ENCODE measurements around the gene DRC7.
"Not testable (repeated sequence)": the region's sequence is repeated elsewhere in the genome, so short reads cannot be mapped to it uniquely, and the experiment has no call there.

DRC7 gene

DNA sequence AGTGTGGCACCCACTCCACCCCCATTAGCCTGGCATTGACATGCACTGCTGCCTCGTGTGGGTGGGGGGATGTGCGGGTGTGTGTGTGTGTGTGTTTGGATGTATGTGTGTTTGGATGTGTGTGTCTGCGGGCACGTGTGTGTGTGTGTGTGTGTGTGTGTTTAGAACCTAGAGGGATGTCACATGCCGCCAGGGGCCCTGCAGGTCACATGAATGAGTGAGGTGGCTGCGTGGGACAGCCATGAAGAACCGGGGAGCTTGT is 50.0 kb downstream of the DRC7 start:
- Histone ChIP-seq H3K4me3 (ENCODE audit: control insufficient read depth in 1 of 7, extremely low read depth in 1 of 7, insufficient read depth in 4 of 7, low read depth in 2 of 7, low read length in 6 of 7) (no peak overlapping the region), H3K9me3 (ENCODE audit: control extremely low read depth in 1 of 5, control insufficient read depth in 4 of 5, insufficient read depth in 2 of 5, low read depth in 1 of 5, low read length in 4 of 5) (no peaks in the 10 kb centered on the region), H3K36me3 (ENCODE audit: control insufficient read depth in 4 of 4, insufficient read depth in 4 of 4, low read length in 3 of 4) (peaks cover 8 to 81% (median 49%) of the 10 kb centered on the region in 4 experiments), H3K27ac (ENCODE audit: insufficient read depth in 1 of 2, low read depth in 1 of 2, low read length in 2 of 2, poor library complexity in 1 of 2, severe bottlenecking in 2 of 2) (no peak overlapping the region), H3K27me3 (replicated peaks in 2 of 5; ENCODE audit: control insufficient read depth in 4 of 5, insufficient read depth in 5 of 5, low read length in 4 of 5) (no peaks in the 10 kb centered on the region), H3K4me1 (ENCODE audit: control extremely low read depth in 1 of 4, control insufficient read depth in 4 of 4, insufficient read depth in 4 of 4, low read length in 3 of 4) (no peaks in the 10 kb centered on the region)
- ChIA-PET POLR2A (no interaction called here), CTCF (interaction anchor here (1.0 to 1.4 kb wide), 2 partner anchors 10 to 13 kb away, joined by 3 read pairs; no protein-coding TSS in a partner anchor)
- no CpG with 5 or more reads among the region's 7 CpGs for WGBS (ENCODE audit: insufficient coverage)
- DNase-seq = no peak

DNA sequence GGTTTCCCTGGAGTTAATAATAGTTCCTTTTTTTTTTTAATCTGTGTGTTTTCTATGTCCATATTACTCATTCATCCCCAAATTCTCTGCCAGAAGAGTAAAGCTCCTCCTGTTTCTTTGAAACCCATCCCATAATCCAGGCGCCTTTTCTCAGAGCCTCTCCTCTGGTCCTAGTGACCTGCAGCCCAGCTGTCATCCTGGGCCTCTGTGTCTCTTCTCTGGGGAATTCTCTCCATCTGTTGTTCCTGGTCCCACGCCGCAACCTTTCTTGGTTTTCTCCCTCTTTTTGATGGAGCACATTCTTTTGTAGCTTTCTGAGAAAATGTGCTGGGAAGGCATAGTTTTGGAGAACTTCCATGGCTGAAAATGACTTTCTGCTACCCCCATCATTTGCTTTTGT is 51.2 kb downstream of the DRC7 start:
- CTCF ChIA-PET = interaction anchor here (0.6 to 1.2 kb wide), 6 partner anchors 9 to 76 kb away, joined by 3 to 5 read pairs (median 4); no protein-coding TSS in a partner anchor
- 97% methylated on average over 3 of the region's 3 CpGs for WGBS (ENCODE audit: insufficient coverage)

DNA sequence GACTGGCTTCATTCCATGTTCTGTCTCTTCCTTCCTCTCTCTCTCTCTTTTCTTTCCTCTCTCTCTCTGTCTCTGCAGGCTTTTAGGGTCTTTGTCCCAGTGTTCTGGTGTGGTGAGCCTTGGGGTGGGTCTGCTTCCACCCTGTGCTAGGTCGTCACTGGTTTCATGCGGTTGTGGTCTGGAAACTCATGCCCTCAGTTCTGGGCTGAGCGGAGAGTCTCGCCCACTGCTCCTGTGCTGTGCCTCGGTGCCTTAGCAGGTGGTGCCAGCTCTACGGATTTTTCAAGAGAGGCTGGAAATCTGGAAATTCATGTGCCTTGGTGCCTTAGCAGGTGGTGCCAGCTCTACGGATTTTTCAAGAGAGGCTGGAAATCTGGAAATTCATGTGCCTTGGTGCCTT is 51.7 kb downstream of the DRC7 start:
- H3K9me3 ChIP-seq (ENCODE audit: control extremely low read depth in 1 of 5, control insufficient read depth in 4 of 5, insufficient read depth in 2 of 5, low read depth in 1 of 5, low read length in 4 of 5); H3K27me3 ChIP-seq (replicated peaks in 2 of 5; ENCODE audit: control insufficient read depth in 4 of 5, insufficient read depth in 5 of 5, low read length in 4 of 5); H3K27ac ChIP-seq (ENCODE audit: insufficient read depth in 1 of 2, low read depth in 1 of 2, low read length in 2 of 2, poor library complexity in 1 of 2, severe bottlenecking in 2 of 2); POLR2A ChIA-PET; H3K4me1 ChIP-seq (ENCODE audit: control extremely low read depth in 1 of 4, control insufficient read depth in 4 of 4, insufficient read depth in 4 of 4, low read length in 3 of 4); DNase-seq; H3K4me3 ChIP-seq (ENCODE audit: control insufficient read depth in 1 of 7, extremely low read depth in 1 of 7, insufficient read depth in 4 of 7, low read depth in 2 of 7, low read length in 6 of 7): not testable (repeated sequence)
- WGBS (ENCODE audit: insufficient coverage) = 100% methylated on average over 4 of the region's 7 CpGs
- H3K36me3 ChIP-seq (ENCODE audit: control insufficient read depth in 4 of 4, insufficient read depth in 4 of 4, low read length in 3 of 4) = peaks cover 5 to 82% (median 53%) of the 10 kb centered on the region in 4 experiments
- CTCF ChIA-PET = interaction anchor here (1.2 kb wide), 3 partner anchors 9 to 11 kb away, joined by 3 to 5 read pairs (median 5); no protein-coding TSS in a partner anchor

More for the DNA sequence above, 51.2 kb downstream of the DRC7 start:
- POLR2A ChIA-PET = interaction anchor here (0.6 kb wide), 1 partner anchor 102 kb away, joined by 7 read pairs; no protein-coding TSS in a partner anchor
- Histone ChIP-seq H3K27ac (ENCODE audit: insufficient read depth in 1 of 2, low read depth in 1 of 2, low read length in 2 of 2, poor library complexity in 1 of 2, severe bottlenecking in 2 of 2) (no peak overlapping the region), H3K36me3 (ENCODE audit: control insufficient read depth in 4 of 4, insufficient read depth in 4 of 4, low read length in 3 of 4) (peaks cover 7 to 81% (median 51%) of the 10 kb centered on the region in 4 experiments), H3K9me3 (ENCODE audit: control extremely low read depth in 1 of 5, control insufficient read depth in 4 of 5, insufficient read depth in 2 of 5, low read depth in 1 of 5, low read length in 4 of 5) (no peaks in the 10 kb centered on the region), H3K27me3 (replicated peaks in 2 of 5; ENCODE audit: control insufficient read depth in 4 of 5, insufficient read depth in 5 of 5, low read length in 4 of 5) (no peaks in the 10 kb centered on the region), H3K4me3 (ENCODE audit: control insufficient read depth in 1 of 7, extremely low read depth in 1 of 7, insufficient read depth in 4 of 7, low read depth in 2 of 7, low read length in 6 of 7) (no peak overlapping the region), H3K4me1 (ENCODE audit: control extremely low read depth in 1 of 4, control insufficient read depth in 4 of 4, insufficient read depth in 4 of 4, low read length in 3 of 4) (no peaks in the 10 kb centered on the region)
- DNase-seq = no peak

DNA sequence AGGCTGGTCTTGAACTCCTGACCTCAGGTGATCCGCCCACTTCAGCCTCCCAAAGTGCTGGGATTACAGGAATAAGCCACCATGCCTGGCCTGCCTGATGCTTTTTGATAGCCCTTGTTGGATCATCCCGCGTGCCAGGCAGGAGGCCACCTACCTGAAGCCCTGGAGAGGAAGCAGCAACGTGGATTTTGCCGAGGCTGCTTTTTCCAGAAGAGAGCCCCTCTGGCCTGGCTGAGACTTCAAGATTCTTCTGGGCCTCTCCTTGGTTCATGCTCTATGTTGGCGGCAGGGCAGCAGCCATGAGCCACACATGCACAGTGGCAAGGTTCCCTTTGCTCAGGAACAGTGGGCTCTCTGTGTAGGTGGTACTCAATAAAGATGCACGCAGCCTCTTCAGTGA is 52.5 kb downstream of the DRC7 start:
- Histone ChIP-seq H3K9me3 (ENCODE audit: control extremely low read depth in 1 of 5, control insufficient read depth in 4 of 5, insufficient read depth in 2 of 5, low read depth in 1 of 5, low read length in 4 of 5) (no peaks in the 10 kb centered on the region), H3K4me1 (ENCODE audit: control extremely low read depth in 1 of 4, control insufficient read depth in 4 of 4, insufficient read depth in 4 of 4, low read length in 3 of 4) (no peaks in the 10 kb centered on the region), H3K36me3 (ENCODE audit: control insufficient read depth in 4 of 4, insufficient read depth in 4 of 4, low read length in 3 of 4) (peaks cover 5 to 81% (median 56%) of the 10 kb centered on the region in 4 experiments), H3K27me3 (replicated peaks in 2 of 5; ENCODE audit: control insufficient read depth in 4 of 5, insufficient read depth in 5 of 5, low read length in 4 of 5) (no peaks in the 10 kb centered on the region), H3K4me3 (ENCODE audit: control insufficient read depth in 1 of 7, extremely low read depth in 1 of 7, insufficient read depth in 4 of 7, low read depth in 2 of 7, low read length in 6 of 7) (no peak overlapping the region), H3K27ac (ENCODE audit: insufficient read depth in 1 of 2, low read depth in 1 of 2, low read length in 2 of 2, poor library complexity in 1 of 2, severe bottlenecking in 2 of 2) (no peak overlapping the region)
- POLR2A ChIA-PET = no interaction called here
- no peak for DNase-seq
- CTCF ChIA-PET = no interaction called here
- WGBS (ENCODE audit: insufficient coverage) = 100% methylated on average over 7 of the region's 7 CpGs

DNA sequence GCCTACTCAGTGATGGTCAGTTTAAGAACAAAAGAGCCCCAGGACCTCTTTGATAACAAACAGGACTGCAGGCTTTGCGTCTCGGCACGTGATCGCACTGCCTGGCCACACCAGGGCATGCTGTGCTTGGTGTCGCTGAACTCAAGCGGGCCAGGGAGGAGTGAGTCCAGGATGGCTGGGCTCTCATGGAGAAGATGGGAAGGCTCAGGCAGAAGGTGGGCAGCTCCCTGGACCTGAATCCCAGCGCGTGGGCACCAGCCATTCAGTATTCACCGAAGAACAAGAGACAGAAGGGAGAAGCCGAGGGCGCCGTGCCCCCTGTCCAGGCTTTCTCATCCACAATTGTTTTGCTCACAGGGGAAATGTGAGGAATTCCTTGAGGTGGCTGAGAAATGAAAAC is 52.9 kb downstream of the DRC7 start:
- no peak overlapping the region for H3K27ac ChIP-seq (ENCODE audit: insufficient read depth in 1 of 2, low read depth in 1 of 2, low read length in 2 of 2, poor library complexity in 1 of 2, severe bottlenecking in 2 of 2)
- ChIA-PET POLR2A (no interaction called here), CTCF (interaction anchor here (0.9 to 1.0 kb wide), 4 partner anchors 9 to 168 kb away, joined by 3 to 4 read pairs (median 3); no protein-coding TSS in a partner anchor)
- no peak overlapping the region for H3K4me3 ChIP-seq (ENCODE audit: control insufficient read depth in 1 of 7, extremely low read depth in 1 of 7, insufficient read depth in 4 of 7, low read depth in 2 of 7, low read length in 6 of 7)
- no peaks in the 10 kb centered on the region for H3K4me1 ChIP-seq (ENCODE audit: control extremely low read depth in 1 of 4, control insufficient read depth in 4 of 4, insufficient read depth in 4 of 4, low read length in 3 of 4)
- H3K9me3 ChIP-seq (ENCODE audit: control extremely low read depth in 1 of 5, control insufficient read depth in 4 of 5, insufficient read depth in 2 of 5, low read depth in 1 of 5, low read length in 4 of 5) = no peaks in the 10 kb centered on the region
- peaks cover 5 to 81% (median 57%) of the 10 kb centered on the region in 4 experiments for H3K36me3 ChIP-seq (ENCODE audit: control insufficient read depth in 4 of 4, insufficient read depth in 4 of 4, low read length in 3 of 4)
- no peaks in the 10 kb centered on the region for H3K27me3 ChIP-seq (replicated peaks in 2 of 5; ENCODE audit: control insufficient read depth in 4 of 5, insufficient read depth in 5 of 5, low read length in 4 of 5)
- DNase-seq = no peak
- 96% methylated on average over 12 of the region's 12 CpGs for WGBS (ENCODE audit: insufficient coverage)

DNA sequence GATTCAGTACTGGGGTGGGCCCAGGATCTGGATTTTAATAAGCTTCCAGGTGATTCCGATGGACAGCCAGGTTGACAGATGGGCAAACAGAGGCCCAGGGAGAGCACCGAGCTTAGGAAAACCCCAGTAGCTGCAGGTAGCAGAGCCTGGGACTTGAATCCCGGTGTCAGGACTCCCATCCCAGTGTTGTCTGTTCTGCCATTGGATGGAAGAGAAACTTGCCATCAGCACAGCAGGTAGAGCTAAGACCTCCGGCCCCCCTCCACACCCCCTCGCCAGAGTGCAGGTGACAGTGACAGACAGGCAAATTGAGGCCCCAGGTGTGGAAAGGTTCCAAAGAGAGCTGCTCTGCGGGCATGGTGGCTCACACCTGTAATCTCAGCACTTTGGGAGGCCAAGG is 53.4 kb downstream of the DRC7 start:
- Histone ChIP-seq H3K4me3 (ENCODE audit: control insufficient read depth in 1 of 7, extremely low read depth in 1 of 7, insufficient read depth in 4 of 7, low read depth in 2 of 7, low read length in 6 of 7) (no peak overlapping the region), H3K36me3 (ENCODE audit: control insufficient read depth in 4 of 4, insufficient read depth in 4 of 4, low read length in 3 of 4) (peaks cover 3 to 81% (median 57%) of the 10 kb centered on the region in 4 experiments), H3K9me3 (ENCODE audit: control extremely low read depth in 1 of 5, control insufficient read depth in 4 of 5, insufficient read depth in 2 of 5, low read depth in 1 of 5, low read length in 4 of 5) (no peaks in the 10 kb centered on the region), H3K4me1 (ENCODE audit: control extremely low read depth in 1 of 4, control insufficient read depth in 4 of 4, insufficient read depth in 4 of 4, low read length in 3 of 4) (no peaks in the 10 kb centered on the region), H3K27ac (ENCODE audit: insufficient read depth in 1 of 2, low read depth in 1 of 2, low read length in 2 of 2, poor library complexity in 1 of 2, severe bottlenecking in 2 of 2) (no peak overlapping the region), H3K27me3 (replicated peaks in 2 of 5; ENCODE audit: control insufficient read depth in 4 of 5, insufficient read depth in 5 of 5, low read length in 4 of 5) (no peaks in the 10 kb centered on the region)
- WGBS (ENCODE audit: insufficient coverage) = 95% methylated on average over 4 of the region's 6 CpGs
- POLR2A ChIA-PET = no interaction called here
- CTCF ChIA-PET = interaction anchor here (0.9 to 1.0 kb wide), 5 partner anchors 9 to 169 kb away, joined by 3 to 4 read pairs (median 3); no protein-coding TSS in a partner anchor
- no peak for DNase-seq

DNA sequence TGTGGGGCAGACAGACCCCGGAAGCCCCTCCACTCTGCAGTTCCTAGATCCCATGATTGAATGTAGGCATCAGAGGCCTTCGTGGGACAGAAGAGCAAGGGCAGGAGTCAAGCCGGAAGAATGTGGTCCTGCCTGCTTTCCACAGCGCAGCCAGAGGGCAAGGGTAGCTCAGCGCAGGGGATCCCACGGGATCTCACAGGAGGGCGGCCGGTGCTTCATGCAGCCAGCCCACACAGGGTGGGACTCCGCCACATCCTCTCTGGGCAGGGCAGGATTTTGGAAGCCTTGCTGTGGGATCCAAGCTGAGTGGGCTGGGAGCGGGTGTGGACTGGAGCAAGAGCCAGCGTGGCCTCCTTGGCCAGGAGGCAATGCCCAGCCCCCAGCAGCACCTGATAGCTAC is 54.0 kb downstream of the DRC7 start:
- POLR2A ChIA-PET = interaction anchor here (0.5 kb wide), 1 partner anchor 64 kb away, joined by 3 read pairs; no protein-coding TSS in a partner anchor

More for the DNA sequence above, 54.0 kb downstream of the DRC7 start:
- H3K9me3 ChIP-seq (ENCODE audit: control extremely low read depth in 1 of 5, control insufficient read depth in 4 of 5, insufficient read depth in 2 of 5, low read depth in 1 of 5, low read length in 4 of 5) = no peaks in the 10 kb centered on the region
- H3K36me3 ChIP-seq (ENCODE audit: control insufficient read depth in 4 of 4, insufficient read depth in 4 of 4, low read length in 3 of 4) = peaks cover 3 to 82% (median 59%) of the 10 kb centered on the region in 4 experiments
- H3K4me3 ChIP-seq (ENCODE audit: control insufficient read depth in 1 of 7, extremely low read depth in 1 of 7, insufficient read depth in 4 of 7, low read depth in 2 of 7, low read length in 6 of 7) = no peak overlapping the region
- no peaks in the 10 kb centered on the region for H3K27me3 ChIP-seq (replicated peaks in 2 of 5; ENCODE audit: control insufficient read depth in 4 of 5, insufficient read depth in 5 of 5, low read length in 4 of 5)
- H3K27ac ChIP-seq (ENCODE audit: insufficient read depth in 1 of 2, low read depth in 1 of 2, low read length in 2 of 2, poor library complexity in 1 of 2, severe bottlenecking in 2 of 2) = no peak overlapping the region
- CTCF ChIA-PET = interaction anchor here (0.9 to 1.0 kb wide), 5 partner anchors 8 to 169 kb away, joined by 3 to 4 read pairs (median 3); no protein-coding TSS in a partner anchor
- no peak for DNase-seq
- H3K4me1 ChIP-seq (ENCODE audit: control extremely low read depth in 1 of 4, control insufficient read depth in 4 of 4, insufficient read depth in 4 of 4, low read length in 3 of 4) = no peaks in the 10 kb centered on the region
- 96% methylated on average over 11 of the region's 11 CpGs for WGBS (ENCODE audit: insufficient coverage)
